ENCODE measurements around the gene CACNA1A.
"Not testable (repeated sequence)": the region's sequence is repeated elsewhere in the genome, so short reads cannot be mapped to it uniquely, and the experiment has no call there.

Gene CACNA1A

GRCh38 chr19:13506471-13506820 is at the start of gene CACNA1A:
Gene CACNA1A, minus strand, starts transcription at chr19:13506479. Its CDS starts 255 bp downstream, at chr19:13506224.
- no peak for DNase-seq

GRCh38 chr19:13554506-13555240 is 48.4 kb upstream of the CACNA1A start:
- DNase-seq: no peak

GRCh38 chr19:13553880-13554400 is 47.7 kb upstream of the CACNA1A start:
- DNase-seq: no peak

GRCh38 chr19:13548131-13548530 is 41.9 kb upstream of the CACNA1A start:
- no peak for DNase-seq

GRCh38 chr19:13547102-13547501 is 40.8 kb upstream of the CACNA1A start:
- no peak for DNase-seq

- no peak for DNase-seq
Observed at GRCh38 chr19:13544423-13544822, 38.1 kb upstream of the CACNA1A start.

- DNase-seq: no peak
Observed at GRCh38 chr19:13541554-13541953, 35.3 kb upstream of the CACNA1A start.

GRCh38 chr19:13539332-13539731 is 33.1 kb upstream of the CACNA1A start:
- DNase-seq: no peak

- no peak for DNase-seq
Observed at GRCh38 chr19:13538601-13539253, 32.4 kb upstream of the CACNA1A start.

GRCh38 chr19:13537454-13537853 is 31.2 kb upstream of the CACNA1A start:
- no peak for DNase-seq

- DNase-seq: no peak
Observed at GRCh38 chr19:13530720-13531119, 24.4 kb upstream of the CACNA1A start.

GRCh38 chr19:13529721-13530120 is 23.4 kb upstream of the CACNA1A start:
- DNase-seq: not testable (repeated sequence)

- no peak for DNase-seq
Observed at GRCh38 chr19:13526552-13526951, 20.3 kb upstream of the CACNA1A start.

GRCh38 chr19:13521066-13521465 is 14.8 kb upstream of the CACNA1A start:
- no peak for DNase-seq

- DNase-seq: no peak
Observed at GRCh38 chr19:13511947-13512346, 5.7 kb upstream of the CACNA1A start.

- DNase-seq: no peak
Observed at GRCh38 chr19:13507053-13507611, 853 bp upstream of the CACNA1A start.

GRCh38 chr19:13505761-13506470 is 363 bp downstream of the CACNA1A start:
- DNase-seq: no peak

- DNase-seq: no peak
Observed at GRCh38 chr19:13505164-13505695, 1.0 kb downstream of the CACNA1A start.

GRCh38 chr19:13503570-13504235 is 2.6 kb downstream of the CACNA1A start:
- DNase-seq: no peak

- DNase-seq: no peak
Observed at GRCh38 chr19:13502231-13502630, 4.0 kb downstream of the CACNA1A start.

GRCh38 chr19:13499692-13500091 is 6.6 kb downstream of the CACNA1A start:
- DNase-seq: no peak

- no peak for DNase-seq
Observed at GRCh38 chr19:13493516-13494310, 12.6 kb downstream of the CACNA1A start.

Data from HCEC 1CT (cell line).